Kidney tubule cell (primary cell): Measurements from ENCODE around the gene L3MBTL3.
"Not testable (repeated sequence)": the region's sequence is repeated elsewhere in the genome, so short reads cannot be mapped to it uniquely, and the experiment has no call there.

Experiments used
- DNase-seq: peaks from one replicate; pipeline ENCODE4 v3.0.0-alpha.2; 2018; ENCODE audit warnings: low spot score

Gene L3MBTL3

GRCh38 chr6:130076512-130076911, 58.1 kb downstream of the L3MBTL3 start:
- no peak for DNase-seq

GRCh38 chr6:130090796-130091195, 72.4 kb downstream of the L3MBTL3 start:
- no peak for DNase-seq

GRCh38 chr6:130093546-130093945, 75.2 kb downstream of the L3MBTL3 start:
- no peak for DNase-seq

GRCh38 chr6:130098317-130098716, 79.9 kb downstream of the L3MBTL3 start:
- DNase-seq, result no peak

- no peak for DNase-seq
Observed at GRCh38 chr6:130099119-130099518, 80.7 kb downstream of the L3MBTL3 start.

GRCh38 chr6:130105996-130106704, 87.8 kb downstream of the L3MBTL3 start:
- no peak for DNase-seq

- no peak for DNase-seq
Observed at GRCh38 chr6:130107710-130108109, 89.3 kb downstream of the L3MBTL3 start.

GRCh38 chr6:130111031-130111430, 92.7 kb downstream of the L3MBTL3 start:
- DNase-seq, result no peak

GRCh38 chr6:130113201-130113710, 94.9 kb downstream of the L3MBTL3 start:
- DNase-seq, result no peak

- no peak for DNase-seq
Observed at GRCh38 chr6:130115036-130115435, 96.7 kb downstream of the L3MBTL3 start.

- DNase-seq, result peak; percentile 46
Observed at GRCh38 chr6:130116273-130116672, 97.9 kb downstream of the L3MBTL3 start.

GRCh38 chr6:130117187-130117701, 98.9 kb downstream of the L3MBTL3 start:
- DNase-seq, result not testable (repeated sequence)

GRCh38 chr6:130118236-130118635, 99.9 kb downstream of the L3MBTL3 start:
- peak; percentile 63 for DNase-seq

- DNase-seq, result no peak
Observed at GRCh38 chr6:130119211-130119610, 100.8 kb downstream of the L3MBTL3 start.

GRCh38 chr6:130120731-130121130, 102.3 kb downstream of the L3MBTL3 start:
- no peak for DNase-seq

- DNase-seq, result no peak
Observed at GRCh38 chr6:130122243-130122642, 103.9 kb downstream of the L3MBTL3 start.

- DNase-seq, result no peak
Observed at GRCh38 chr6:130127195-130127594, 108.8 kb downstream of the L3MBTL3 start.

- DNase-seq, result no peak
Observed at GRCh38 chr6:130128326-130128725, 109.9 kb downstream of the L3MBTL3 start.

GRCh38 chr6:130129762-130130246, 111.4 kb downstream of the L3MBTL3 start:
- DNase-seq, result no peak

GRCh38 chr6:130132286-130132701, 113.9 kb downstream of the L3MBTL3 start:
- no peak for DNase-seq

GRCh38 chr6:130134582-130134981, 116.2 kb downstream of the L3MBTL3 start:
- no peak for DNase-seq

- peak; percentile 78 for DNase-seq
Observed at GRCh38 chr6:130136798-130137197, 118.4 kb downstream of the L3MBTL3 start.

- no peak for DNase-seq
Observed at GRCh38 chr6:130138116-130138908, 119.9 kb downstream of the L3MBTL3 start.
